Measurements from ENCODE around the gene SYT12.

Gene SYT12

DNA sequence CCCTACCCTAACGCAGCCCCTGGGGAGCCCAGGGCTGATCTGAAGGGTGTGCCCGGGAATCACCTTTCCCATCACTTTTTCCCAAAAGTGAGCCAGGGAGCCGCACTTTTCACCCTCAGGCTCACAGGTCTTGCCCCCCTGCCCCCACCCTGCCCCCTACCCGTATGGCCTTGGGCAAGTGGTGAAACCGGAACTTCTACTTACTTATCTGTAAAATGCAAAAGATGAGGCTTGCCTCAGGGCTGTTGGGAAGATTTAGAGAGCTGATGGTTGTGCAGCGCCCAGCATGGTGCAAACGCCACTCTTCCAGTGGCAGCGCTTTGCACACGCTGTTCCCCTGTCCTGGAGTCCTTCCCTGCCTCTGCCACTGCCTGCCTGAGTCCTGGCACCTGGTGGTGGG lies 8.0 kb downstream of the SYT12 start:
- no peak for DNase-seq (ENCODE audit: low read depth)

GRCh38 chr11:67031791-67032561 lies 9.0 kb downstream of the SYT12 start:
- no peak for DNase-seq (ENCODE audit: low read depth)

DNA sequence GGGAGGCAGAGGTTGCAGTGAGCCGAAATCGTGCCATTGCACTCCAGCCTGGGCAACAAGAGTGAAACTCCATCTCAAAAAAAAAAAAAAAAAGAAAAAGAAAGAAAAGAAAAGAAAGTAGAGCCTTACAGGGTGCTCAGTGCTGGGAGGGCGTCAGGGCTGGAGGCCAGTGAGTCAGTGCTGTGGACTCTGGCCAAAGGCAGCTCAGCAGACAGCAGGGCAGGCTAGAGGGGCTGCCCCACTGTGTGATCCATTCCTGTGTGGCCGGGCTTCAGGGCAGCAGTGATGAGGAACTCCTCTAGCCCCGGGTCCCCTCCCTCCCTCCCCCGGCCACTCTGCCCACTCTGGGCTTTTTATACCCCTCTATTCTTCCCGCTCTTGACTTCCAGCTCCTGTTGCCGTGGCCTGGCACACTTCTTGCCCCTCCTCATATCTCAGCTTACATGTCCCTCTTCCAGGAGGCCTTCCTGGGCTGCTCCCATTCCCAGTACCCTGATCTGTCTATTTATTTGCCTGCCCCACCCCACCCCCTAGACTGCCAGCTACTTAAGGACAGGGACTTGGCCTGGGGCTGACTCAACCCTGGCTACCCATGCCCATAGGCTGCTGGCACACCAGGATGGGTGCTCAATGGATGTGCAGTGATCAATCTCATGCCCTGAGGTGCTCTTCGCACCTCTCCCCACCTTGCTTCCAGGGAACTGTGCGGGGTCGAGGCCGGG lies 10.1 kb downstream of the SYT12 start:
- DNase-seq (ENCODE audit: low read depth) = peak; percentile 68

DNA sequence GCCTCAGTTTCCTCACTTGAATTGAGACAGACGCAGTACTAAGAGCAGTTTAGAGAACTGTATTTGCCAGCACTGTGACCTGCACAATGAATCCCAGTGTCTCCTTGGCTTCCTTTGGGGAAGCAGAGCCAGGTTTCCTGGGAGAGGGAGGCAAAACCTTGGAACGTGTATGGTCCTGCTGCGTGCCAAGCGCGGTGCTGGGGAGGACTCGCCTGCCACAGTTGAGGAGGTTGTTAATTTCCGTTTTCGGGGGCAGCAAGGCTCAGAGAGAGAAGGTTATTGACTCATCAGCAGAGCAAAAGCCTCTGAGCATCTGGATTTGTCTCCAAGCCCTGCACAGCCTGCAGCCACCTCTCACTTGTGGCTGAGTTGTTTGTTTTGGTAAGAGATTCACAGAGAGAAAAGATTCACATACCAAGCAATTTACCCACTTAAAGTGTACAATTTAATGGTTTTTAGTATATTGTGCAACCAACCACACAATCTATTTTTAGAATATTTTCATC lies 10.8 kb downstream of the SYT12 start:
- DNase-seq (ENCODE audit: low read depth) = no peak

- DNase-seq (ENCODE audit: low read depth) = no peak
These were observed 11.4 kb downstream of the SYT12 start for GRCh38 chr11:67034350-67034749.

DNA sequence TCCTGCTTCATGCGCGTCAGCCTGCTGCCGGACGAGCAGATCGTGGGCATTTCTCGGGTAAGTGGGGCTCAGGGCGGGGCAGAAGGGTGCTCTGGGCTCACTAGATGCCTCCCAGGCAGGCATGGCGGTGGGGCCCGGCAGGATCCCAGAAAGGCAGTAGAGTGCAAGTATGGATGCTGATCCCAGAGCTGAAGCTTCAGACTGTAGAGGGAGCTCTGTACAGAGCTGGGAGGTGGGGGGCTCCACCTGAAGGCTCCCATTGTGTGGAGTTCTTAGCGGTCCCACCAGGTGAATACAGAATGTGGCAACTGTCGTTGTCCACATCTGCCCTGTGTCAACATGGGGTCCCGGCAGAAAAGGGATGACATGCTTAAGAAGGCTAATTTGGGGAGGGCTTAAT lies 17.2 kb downstream of the SYT12 start:
- DNase-seq (ENCODE audit: low read depth) = no peak

DNA sequence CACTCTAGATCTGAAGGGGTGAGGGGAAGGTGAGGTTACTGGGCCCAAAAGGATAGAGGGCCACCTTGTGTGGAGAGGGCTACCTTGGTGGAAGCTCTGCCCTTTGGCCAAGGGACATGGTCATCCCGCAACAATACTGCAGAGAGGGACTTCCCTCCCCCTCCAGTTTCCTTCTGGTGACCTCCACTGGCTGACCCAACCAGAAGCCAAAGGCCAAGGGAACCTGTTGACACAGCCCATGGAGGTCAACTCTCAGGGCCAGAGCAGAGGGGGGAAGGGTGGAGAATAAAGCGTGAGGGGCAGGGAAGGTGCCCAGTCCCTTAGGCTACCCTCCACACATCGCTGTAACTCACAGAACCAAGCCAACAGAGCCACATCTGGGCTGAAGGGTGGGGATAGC lies 18.7 kb downstream of the SYT12 start:
- no peak for DNase-seq (ENCODE audit: low read depth)

- DNase-seq (ENCODE audit: low read depth) = no peak
These were observed 20.8 kb downstream of the SYT12 start for GRCh38 chr11:67043572-67044349.

DNA sequence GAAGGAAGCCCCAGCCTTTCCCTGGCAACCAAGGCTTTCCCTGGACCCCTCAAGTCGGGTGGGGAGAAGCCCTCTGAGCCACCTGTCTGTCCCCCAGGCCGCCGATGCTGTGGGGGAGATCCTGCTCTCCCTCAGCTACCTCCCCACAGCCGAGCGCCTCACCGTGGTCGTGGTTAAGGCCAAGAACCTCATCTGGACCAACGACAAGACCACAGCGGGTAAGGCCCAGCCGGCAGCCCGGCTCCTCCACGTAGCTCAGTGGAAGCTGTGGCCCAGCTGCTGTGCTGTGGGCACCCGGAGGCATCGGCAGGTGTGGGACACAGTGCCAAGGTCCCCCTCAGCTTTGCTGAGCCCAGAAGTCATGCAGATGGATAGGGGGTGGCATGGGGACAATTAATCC lies 21.6 kb downstream of the SYT12 start:
- DNase-seq (ENCODE audit: low read depth) = no peak

GRCh38 chr11:67045314-67045713 lies 22.4 kb downstream of the SYT12 start:
- DNase-seq (ENCODE audit: low read depth) = no peak

GRCh38 chr11:67048515-67049130 lies 25.7 kb downstream of the SYT12 start:
- no peak for DNase-seq (ENCODE audit: low read depth)

GRCh38 chr11:67050139-67050538 lies 27.2 kb downstream of the SYT12 start:
- no peak for DNase-seq (ENCODE audit: low read depth)

GRCh38 chr11:67051180-67051893 lies 28.4 kb downstream of the SYT12 start:
- no peak for DNase-seq (ENCODE audit: low read depth)

- DNase-seq (ENCODE audit: low read depth) = no peak
These were observed 29.1 kb downstream of the SYT12 start for GRCh38 chr11:67051945-67052488.

DNA sequence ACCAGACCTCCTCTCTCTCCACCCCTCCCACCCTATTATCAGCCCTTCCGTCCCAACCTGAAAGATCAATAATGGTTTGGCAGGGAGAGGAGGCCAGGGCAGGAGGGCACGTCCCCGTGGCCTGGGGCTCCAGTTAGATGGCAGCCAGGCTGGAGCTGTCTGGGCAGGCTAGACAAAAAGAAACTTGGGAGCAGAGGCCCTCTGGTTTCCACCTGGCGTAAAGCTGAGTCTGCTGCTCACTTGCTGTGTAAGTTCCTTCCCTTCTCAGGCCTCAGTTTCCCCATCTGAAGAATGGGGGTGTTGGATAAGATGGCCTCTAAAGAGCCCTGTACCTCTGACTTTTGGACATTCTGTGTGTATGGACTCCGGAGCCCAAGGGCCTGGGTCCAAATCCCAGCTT lies 30.0 kb downstream of the SYT12 start:
- DNase-seq (ENCODE audit: low read depth) = no peak

DNA sequence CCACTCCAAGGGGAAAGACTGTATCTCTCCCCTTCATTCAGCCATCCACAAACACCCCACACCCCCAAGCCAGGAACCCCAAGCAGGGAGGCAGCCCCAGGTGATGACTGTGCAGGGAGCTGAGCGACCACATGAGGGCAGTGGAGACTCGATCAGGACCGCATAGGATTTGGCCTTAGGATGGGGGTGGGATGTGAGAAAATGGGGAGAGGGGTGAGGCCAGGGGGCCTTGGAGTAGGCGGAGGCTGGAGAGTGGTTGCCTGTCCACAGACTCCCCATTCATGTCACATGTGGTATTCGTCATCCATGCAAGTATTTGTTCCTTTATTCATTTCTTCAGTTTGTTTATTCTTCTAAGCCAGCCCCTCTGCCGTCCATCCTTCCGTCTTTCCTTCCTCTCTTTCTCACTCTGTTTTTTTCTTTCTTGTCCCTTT lies 31.0 kb downstream of the SYT12 start:
- no peak for DNase-seq (ENCODE audit: low read depth)

DNA sequence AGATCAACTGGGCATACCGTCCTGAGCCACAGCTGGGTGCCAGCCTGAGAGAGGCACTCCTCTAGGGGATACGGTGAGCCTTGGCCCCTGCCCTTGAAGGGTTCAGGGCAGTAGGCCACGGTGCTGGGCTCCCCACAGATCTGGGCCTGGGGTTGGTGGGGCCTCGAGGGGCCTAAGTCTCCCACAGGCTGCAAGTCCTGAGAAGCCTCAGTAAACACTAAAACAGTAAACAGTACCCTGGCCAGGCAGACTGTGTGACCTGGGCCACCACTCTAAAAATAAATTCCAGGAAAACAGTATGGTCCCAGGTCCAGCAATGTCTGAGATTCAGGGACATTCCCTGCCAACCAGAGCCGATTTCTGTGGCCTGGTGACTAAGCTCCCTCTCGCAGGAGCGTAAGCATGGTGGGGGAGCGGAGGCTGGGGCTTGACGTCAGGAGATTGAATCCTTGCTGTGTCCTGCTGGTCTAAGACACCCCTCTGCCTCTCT lies 31.5 kb downstream of the SYT12 start:
- no peak for DNase-seq (ENCODE audit: low read depth)

GRCh38 chr11:67054836-67055523 lies 32.0 kb downstream of the SYT12 start:
- DNase-seq (ENCODE audit: low read depth) = no peak

DNA sequence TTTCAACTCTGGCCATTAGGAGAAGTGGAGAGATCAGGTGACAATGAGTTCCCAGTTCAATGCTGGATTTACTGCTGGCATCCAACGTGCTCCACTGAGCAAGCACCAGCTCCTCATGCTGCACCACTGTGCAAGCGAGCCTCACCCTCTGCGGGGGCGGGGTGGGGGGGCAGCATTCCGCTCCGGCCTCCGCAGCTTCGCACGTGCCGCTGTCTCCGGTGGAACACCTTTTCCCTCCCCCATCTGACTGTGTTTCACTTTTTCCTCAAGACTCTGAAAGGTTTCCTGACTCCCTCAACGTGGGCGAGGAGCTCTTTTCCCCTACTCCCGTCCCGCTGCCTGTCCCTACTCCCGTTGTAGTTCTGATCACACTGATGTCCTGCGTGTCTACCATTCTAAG lies 32.9 kb downstream of the SYT12 start:
- DNase-seq (ENCODE audit: low read depth) = no peak

Measured in HS-27A (cell line).